Gastrocnemius medialis (tissue), 4 donors: ENCODE measurements around the gene SCGB1D1. TPM values are rescaled to one million over a fixed set of nuclear protein-coding genes. Genes with fewer than 3 reads are reported as not detected.

Experiments
- total RNA-seq, 4 donors: library from RNA; depleted of rRNA; stranded (reverse); fragments of >200 nt; gene quantifications; one replicate each; pipeline versions ENCODE4 v1.1.0 to v1.2.3, GENCODE V29; 2016

Gene SCGB1D1
- total RNA-seq, 4 donors from 2014 or later, result not detected

Other genes starting within 250 kb of the SCGB1D1 start
- gene BEST1, start 239.9 kb upstream of the SCGB1D1 start, total RNA-seq, result 1 to 10 TPM in 1 of 4 donors, under 1 TPM in 2, not detected in 1; 0.93 to 1.7 (median 0.94) TPM
- gene FTH1, start 222.6 kb upstream of the SCGB1D1 start, total RNA-seq, result 1,000 to 10,000 TPM; 1,340 to 3,366 (median 1,705) TPM
- gene INCENP, start 66.2 kb upstream of the SCGB1D1 start, total RNA-seq, result 10 to 100 TPM in 2 of 4 donors, 1 to 10 TPM in 2; 6.3 to 18.7 (median 13.7) TPM
- not detected for gene SCGB2A1, start 18.5 kb downstream of the SCGB1D1 start, total RNA-seq
- gene SCGB1D2, start 52.0 kb downstream of the SCGB1D1 start, total RNA-seq, result 1 to 10 TPM in 2 of 4 donors, not detected in 2; 2.2 to 3.0 TPM
- not detected for gene SCGB2A2, start 79.9 kb downstream of the SCGB1D1 start, total RNA-seq
- not detected for gene SCGB1D4, start 108.9 kb downstream of the SCGB1D1 start, total RNA-seq
- gene ASRGL1, start 147.2 kb downstream of the SCGB1D1 start, total RNA-seq, result 10 to 100 TPM in 2 of 4 donors, 1 to 10 TPM in 2; 6.4 to 24.6 (median 8.7) TPM
- not detected for gene SCGB1A1, start 228.8 kb downstream of the SCGB1D1 start, total RNA-seq